Endothelial cell of umbilical vein (primary cell): ENCODE data around the gene CCDC18. TPM values are rescaled to one million over a fixed set of nuclear protein-coding genes. Genes with fewer than 3 reads are reported as not detected.

ENCODE experiments used
- BruUV-seq: library from RNA; stranded (reverse); fragments of 400-500 nt; replicated peaks from 2 replicates; lab custom pipeline; 2021; lab: Mats Ljungman, UMichigan
- CTCF ChIA-PET: fragments of 300-600, 350-600 bp; sonication (Branson Sonifier 250); formaldehyde crosslinking; loops from one replicate; lab custom pipeline; 2021; ENCODE audit warnings: antibody characterized with exemption, inconsistent platforms; lab: Charles Lee
- POLR2A ChIA-PET: fragments of 300-600, 350-600 bp; sonication (Branson Sonifier 250); formaldehyde crosslinking; loops from one replicate; lab custom pipeline; 2021; ENCODE audit warnings: antibody characterized with exemption, inconsistent platforms; lab: Charles Lee
- DNase-seq: peaks from one replicate; pipeline ENCODE4 v3.0.0-alpha.2; 2011; ENCODE audit warnings: low read depth, low spot score
- FAIRE-seq: peaks from 2 replicates; lab custom pipeline; 2011; peaks lifted over from hg19 to GRCh38; lab: Jason Lieb, UNC
- H2AFZ ChIP-seq: 2 replicates; pipeline ENCODE4 v1.6.0; 2012; ENCODE audit warnings: low read depth, low read length, control low read depth, inconsistent platforms
- H3K27ac ChIP-seq: 2 replicates; pipeline ENCODE4 v1.5.1; 2011; ENCODE audit warnings: low read depth, mild to moderate bottlenecking, control low read depth, low read length, moderate library complexity; ENCODE audit not compliant: insufficient read depth
- H3K27me3 ChIP-seq, 2 experiments: 2 replicates each; pipeline versions ENCODE4 v1.6.0 to v1.6.1; 2011; ENCODE audit warnings: low read length in 2 of 2, mixed read lengths in 1 of 2; ENCODE audit not compliant: control insufficient read depth in 2 of 2, insufficient read depth in 2 of 2
- H3K36me3 ChIP-seq, 2 experiments: 2 replicates in 1 of 2; 3 replicates in 1 of 2; pipeline ENCODE4 v1.5.1; 2011; ENCODE audit warnings: low read length in 2 of 2, mild to moderate bottlenecking in 1 of 2, moderate library complexity in 1 of 2; ENCODE audit not compliant: control insufficient read depth in 2 of 2, insufficient read depth in 2 of 2; ENCODE audit errors: extremely low read depth in 1 of 2
- H3K4me1 ChIP-seq: 3 replicates; pipeline ENCODE4 v1.5.1; 2011; ENCODE audit warnings: mild to moderate bottlenecking, low read length; ENCODE audit not compliant: control insufficient read depth, insufficient read depth; ENCODE audit errors: extremely low read depth
- H3K4me2 ChIP-seq: 2 replicates; pipeline ENCODE4 v1.6.1; 2011; ENCODE audit warnings: low read length, control low read depth, mixed read lengths; ENCODE audit not compliant: insufficient read depth
- H3K4me3 ChIP-seq, 3 experiments: fragments of 200-600 bp in 1 of 3; sonication (generic), shearing (Covaris generic) in 1 of 3; replicated peaks in 1 of 3; 2 replicates each; pipeline ENCODE4 v1.5.1; 2011 to 2016; ENCODE audit warnings: control low read depth in 3 of 3, low read length in 3 of 3, mild to moderate bottlenecking in 2 of 3, inconsistent platforms in 1 of 3, low read depth in 1 of 3, moderate library complexity in 1 of 3; ENCODE audit not compliant: insufficient read depth in 1 of 3
- H3K79me2 ChIP-seq: 2 replicates; pipeline ENCODE4 v1.6.0; 2012; ENCODE audit warnings: low read length, inconsistent platforms; ENCODE audit not compliant: control insufficient read depth, insufficient read depth
- H3K9ac ChIP-seq: replicated peaks from 2 replicates; pipeline ENCODE3; 2011; ENCODE audit warnings: low read length, control low read depth; ENCODE audit not compliant: insufficient read depth; ENCODE audit errors: extremely low read depth
- H3K9me1 ChIP-seq: replicated peaks from 3 replicates; pipeline ENCODE4 v1.6.0; 2011; ENCODE audit warnings: mild to moderate bottlenecking, low read length; ENCODE audit not compliant: control insufficient read depth, insufficient read depth; ENCODE audit errors: extremely low read depth
- H3K9me3 ChIP-seq: replicated peaks from 2 replicates; pipeline ENCODE4 v1.5.1; 2012; ENCODE audit warnings: low read length, inconsistent platforms; ENCODE audit not compliant: control insufficient read depth, insufficient read depth
- H4K20me1 ChIP-seq: replicated peaks from 2 replicates; pipeline ENCODE3; 2011; ENCODE audit warnings: mild to moderate bottlenecking, low read length; ENCODE audit not compliant: control insufficient read depth, insufficient read depth; ENCODE audit errors: extremely low read depth
- EZH2 ChIP-seq: IDR thresholded peaks from 2 replicates; pipeline ENCODE4 v1.6.1; 2012; ENCODE audit warnings: borderline replicate concordance, low read depth, mild to moderate bottlenecking, moderate library complexity, low read length, inconsistent platforms; ENCODE audit not compliant: severe bottlenecking
- FOS ChIP-seq: IDR thresholded peaks from 2 replicates; pipeline ENCODE4 v1.6.1; 2011; ENCODE audit warnings: mild to moderate bottlenecking, low read length, moderate library complexity, borderline replicate concordance; ENCODE audit not compliant: insufficient read depth
- GATA2 ChIP-seq: IDR thresholded peaks from 2 replicates; pipeline ENCODE4 v1.7.0; 2011; ENCODE audit warnings: low read depth, mild to moderate bottlenecking, moderate library complexity, mixed read lengths, low read length; ENCODE audit not compliant: insufficient read length, insufficient read depth
- JUN ChIP-seq: IDR thresholded peaks from 2 replicates; pipeline ENCODE4 v1.6.1; 2011; ENCODE audit warnings: borderline replicate concordance, low read depth; ENCODE audit not compliant: insufficient read length, insufficient read depth
- MYC ChIP-seq: IDR thresholded peaks from one replicate; pipeline ENCODE4 v1.6.1; 2011; ENCODE audit warnings: mild to moderate bottlenecking, low read depth, low read length
- POLR2A ChIP-seq: IDR thresholded peaks from 2 replicates; pipeline ENCODE4 v1.6.1; 2012; ENCODE audit warnings: low read depth, mild to moderate bottlenecking, control low read depth, low read length
- POLR2AphosphoS5 ChIP-seq: IDR thresholded peaks from 2 replicates; pipeline ENCODE4 v1.6.1; 2012; ENCODE audit warnings: low read depth, mild to moderate bottlenecking, control low read depth, low read length, moderate library complexity; ENCODE audit not compliant: insufficient read depth
- dilution Hi-C: fragments of 300-500 bp; cut with MboI; formaldehyde crosslinking; loops from one replicate; pipeline ENCODE4 v1.15.0; 2019; ENCODE audit warnings: low sequenced_read_pairs; ENCODE audit not compliant: extremely low pct_ligation_motif_present
- intact Hi-C: fragments of 100-400 bp; cut with micrococcal nuclease; formaldehyde crosslinking; loops from one replicate; pipeline ENCODE4 v1.10.0; 2022
- polyA plus RNA-seq, 4 experiments: library from polyadenylated mRNA; depleted of rRNA in 3 of 4; stranded (reverse) in 3 of 4; unstranded in 1 of 4; fragments of >200 nt; gene quantifications; 2 replicates each; pipeline versions ENCODE4 v1.2.1 to v1.2.3, GENCODE V29; 2011 to 2012; ENCODE audit warnings: missing spikeins in 1 of 4
- total RNA-seq: library from RNA; stranded (reverse); gene quantifications from 2 replicates; pipeline ENCODE4 v1.2.3, GENCODE V29; 2021
- TF ChIP-seq, protein P1 (sequence below): IDR thresholded peaks from 2 replicates; pipeline ENCODE4 v1.6.1; 2011; ENCODE audit not compliant: insufficient read depth, insufficient read length
- TF ChIP-seq, protein P2 (sequence below), 2 donors: IDR thresholded peaks; 1 replicate in 1 of 2; 2 replicates in 1 of 2; pipeline ENCODE4 v1.5.1; 2011; ENCODE audit warnings: low read length in 2 of 2, mild to moderate bottlenecking in 2 of 2, moderate library complexity in 2 of 2, control low read depth in 1 of 2, inconsistent platforms in 1 of 2, low read depth in 1 of 2; ENCODE audit not compliant: insufficient read depth in 1 of 2; ENCODE audit errors: extremely low read depth in 1 of 2

The CCDC18 gene
- total and polyA plus RNA-seq, 2 donors (not counting 3 experiments of a cell fraction or from before 2014, with no cell fraction given) = 2.2 to 11.2 TPM

DNA sequence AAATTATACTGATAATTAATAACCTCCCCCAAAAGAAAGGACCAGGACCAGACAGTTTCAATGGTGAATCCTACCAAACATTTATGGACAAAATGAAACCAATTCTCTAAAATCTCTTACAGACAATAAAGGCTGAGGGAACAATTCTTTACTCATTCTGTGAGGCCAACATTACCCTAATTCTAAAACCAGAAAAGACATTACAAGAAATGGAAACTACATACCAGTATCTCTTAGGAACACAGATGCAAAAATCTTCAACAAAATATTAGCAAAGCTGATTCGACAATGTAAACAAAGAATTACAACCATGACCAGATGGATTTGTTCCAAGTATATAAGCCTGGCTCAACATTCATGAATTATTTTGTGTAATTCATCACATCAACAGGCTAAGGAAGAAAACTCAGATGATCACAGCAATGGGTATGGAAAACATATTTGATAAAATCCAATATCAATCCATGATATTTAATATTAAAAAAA lies 8.9 kb upstream of the CCDC18 start:
- peaks cover 97% of the 10 kb centered on the region for H3K79me2 ChIP-seq
- no peak overlapping the region for H3K9ac ChIP-seq
- no peak overlapping the region for H2AFZ ChIP-seq
- no peak overlapping the region for H3K27ac ChIP-seq
- H3K36me3 ChIP-seq = peaks cover 0 to 2% of the 10 kb centered on the region in 2 experiments
- intact Hi-C loops = no loop called here
- ChIA-PET POLR2A (no interaction called here), CTCF (interaction anchor here (2.6 kb wide), 1 partner anchor 12 kb away, joined by 8 read pairs; no protein-coding TSS in a partner anchor)
- H3K4me2 ChIP-seq = no peak overlapping the region
- H3K4me3 ChIP-seq = no peak overlapping the region
- TF ChIP-seq GATA2 (no peak), POLR2AphosphoS5 (no peak), JUN (no peak), POLR2A (no peak), MYC (no peak), FOS (no peak), EZH2 (no peak)
- TF ChIP-seq, protein P1, sequence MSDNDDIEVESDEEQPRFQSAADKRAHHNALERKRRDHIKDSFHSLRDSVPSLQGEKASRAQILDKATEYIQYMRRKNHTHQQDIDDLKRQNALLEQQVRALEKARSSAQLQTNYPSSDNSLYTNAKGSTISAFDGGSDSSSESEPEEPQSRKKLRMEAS = no peak
- TF ChIP-seq, protein P2, sequence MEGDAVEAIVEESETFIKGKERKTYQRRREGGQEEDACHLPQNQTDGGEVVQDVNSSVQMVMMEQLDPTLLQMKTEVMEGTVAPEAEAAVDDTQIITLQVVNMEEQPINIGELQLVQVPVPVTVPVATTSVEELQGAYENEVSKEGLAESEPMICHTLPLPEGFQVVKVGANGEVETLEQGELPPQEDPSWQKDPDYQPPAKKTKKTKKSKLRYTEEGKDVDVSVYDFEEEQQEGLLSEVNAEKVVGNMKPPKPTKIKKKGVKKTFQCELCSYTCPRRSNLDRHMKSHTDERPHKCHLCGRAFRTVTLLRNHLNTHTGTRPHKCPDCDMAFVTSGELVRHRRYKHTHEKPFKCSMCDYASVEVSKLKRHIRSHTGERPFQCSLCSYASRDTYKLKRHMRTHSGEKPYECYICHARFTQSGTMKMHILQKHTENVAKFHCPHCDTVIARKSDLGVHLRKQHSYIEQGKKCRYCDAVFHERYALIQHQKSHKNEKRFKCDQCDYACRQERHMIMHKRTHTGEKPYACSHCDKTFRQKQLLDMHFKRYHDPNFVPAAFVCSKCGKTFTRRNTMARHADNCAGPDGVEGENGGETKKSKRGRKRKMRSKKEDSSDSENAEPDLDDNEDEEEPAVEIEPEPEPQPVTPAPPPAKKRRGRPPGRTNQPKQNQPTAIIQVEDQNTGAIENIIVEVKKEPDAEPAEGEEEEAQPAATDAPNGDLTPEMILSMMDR (IDR thresholded peaks at IDR 0.05; ENCODE audit: extremely low read depth in 1 of 2, insufficient read depth in 1 of 2, low read depth in 1 of 2, low read length in 2 of 2) = no peak
- peaks cover 2% of the 10 kb centered on the region for H3K9me1 ChIP-seq
- H3K4me1 ChIP-seq = no peaks in the 10 kb centered on the region
- H3K9me3 ChIP-seq = no peaks in the 10 kb centered on the region
- dilution Hi-C loops = no loop called here
- no peaks in the 10 kb centered on the region for H4K20me1 ChIP-seq
- FAIRE-seq (no peak), DNase-seq (no peak)
- no TSS peak for BruUV-seq
- no peaks in the 10 kb centered on the region for H3K27me3 ChIP-seq
